Neuron (in vitro differentiated cells): ENCODE data around the gene SH2B2.

ENCODE experiments used
- H2AFZ ChIP-seq: one replicate; pipeline ENCODE4 v1.6.1; 2013; ENCODE audit warnings: low read depth, mild to moderate bottlenecking, inconsistent platforms, low read length, moderate library complexity
- H3K27me3 ChIP-seq: one replicate; pipeline ENCODE4 v1.6.1; 2013; ENCODE audit warnings: low read length; ENCODE audit not compliant: insufficient read depth
- H3K36me3 ChIP-seq: one replicate; pipeline ENCODE4 v1.6.1; 2013; ENCODE audit warnings: low read length; ENCODE audit not compliant: insufficient read depth
- H3K4me1 ChIP-seq: one replicate; pipeline ENCODE4 v1.6.1; 2013; ENCODE audit warnings: low read length; ENCODE audit not compliant: insufficient read depth
- H3K4me3 ChIP-seq: 2 replicates; pipeline ENCODE4 v1.5.1; 2013; ENCODE audit warnings: mild to moderate bottlenecking, low read length, moderate library complexity
- H3K9me3 ChIP-seq: one replicate; pipeline ENCODE4 v1.6.1; 2013; ENCODE audit warnings: low read length

SH2B2 gene

GRCh38 chr7:102286237-102287110, at the start of gene SH2B2:
SH2B2 (plus strand) TSS chr7:102286868; CDS start chr7:102300551, 13,683 bp downstream.
- Histone ChIP-seq H3K4me3 (peak within 1 kb of the TSS; percentile 90), H3K9me3 (no peaks in the 10 kb centered on the region), H3K36me3 (no peaks in the 10 kb centered on the region), H2AFZ (peak within 1 kb of the TSS; percentile 90), H3K4me1 (peaks cover 23% of the 10 kb centered on the region), H3K27me3 (no peaks in the 10 kb centered on the region)

- peaks cover 5% of the 10 kb centered on the region for H3K4me1 ChIP-seq
Measured at GRCh38 chr7:102239206-102239820, 47.4 kb upstream of the SH2B2 start.

GRCh38 chr7:102241431-102241830, 45.2 kb upstream of the SH2B2 start:
- H3K27me3 ChIP-seq: no peaks in the 10 kb centered on the region
- peaks cover 31% of the 10 kb centered on the region for H3K36me3 ChIP-seq
- peaks cover 2% of the 10 kb centered on the region for H3K4me1 ChIP-seq
- no peak overlapping the region for H3K4me3 ChIP-seq
- no peaks in the 10 kb centered on the region for H3K9me3 ChIP-seq
- no peak overlapping the region for H2AFZ ChIP-seq

More at GRCh38 chr7:102239206-102239820, 47.4 kb upstream of the SH2B2 start:
- Histone ChIP-seq H3K36me3 (peaks cover 31% of the 10 kb centered on the region), H2AFZ (no peak overlapping the region), H3K4me3 (no peak overlapping the region), H3K27me3 (no peaks in the 10 kb centered on the region), H3K9me3 (no peaks in the 10 kb centered on the region)

GRCh38 chr7:102244601-102245000, 42.1 kb upstream of the SH2B2 start:
- Histone ChIP-seq H3K9me3 (no peaks in the 10 kb centered on the region), H2AFZ (no peak overlapping the region), H3K4me1 (no peaks in the 10 kb centered on the region), H3K27me3 (no peaks in the 10 kb centered on the region), H3K4me3 (no peak overlapping the region), H3K36me3 (peaks cover 30% of the 10 kb centered on the region)

DNA sequence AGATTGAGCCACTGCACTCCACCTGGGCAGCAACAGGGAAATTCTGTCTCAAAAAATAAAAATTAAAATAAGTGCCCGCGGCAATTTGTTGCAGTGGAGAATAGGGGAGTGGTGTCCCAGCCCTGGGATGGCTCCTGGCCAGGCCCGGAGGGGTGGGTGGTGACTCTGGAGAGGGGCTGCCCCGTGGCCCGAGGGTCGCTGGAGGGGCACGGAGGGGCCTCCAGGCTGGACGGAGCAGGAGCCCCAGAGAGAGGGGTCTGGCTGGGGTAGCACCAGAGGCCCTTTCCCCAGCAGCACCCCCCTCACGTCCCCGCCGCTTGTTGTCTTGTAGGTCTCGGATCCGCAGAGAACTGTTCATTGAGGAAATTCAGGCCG, 38.6 kb upstream of the SH2B2 start:
- Histone ChIP-seq H3K4me3 (no peak overlapping the region), H3K9me3 (no peaks in the 10 kb centered on the region), H3K4me1 (peaks cover 13% of the 10 kb centered on the region), H3K36me3 (peaks cover 12% of the 10 kb centered on the region), H3K27me3 (no peaks in the 10 kb centered on the region), H2AFZ (no peak overlapping the region)

GRCh38 chr7:102248456-102249395, 37.9 kb upstream of the SH2B2 start:
- H3K36me3 ChIP-seq: peaks cover 9% of the 10 kb centered on the region
- H3K27me3 ChIP-seq: no peaks in the 10 kb centered on the region
- no peak overlapping the region for H3K4me3 ChIP-seq
- H2AFZ ChIP-seq: no peak overlapping the region
- H3K9me3 ChIP-seq: no peaks in the 10 kb centered on the region
- peaks cover 13% of the 10 kb centered on the region for H3K4me1 ChIP-seq

DNA sequence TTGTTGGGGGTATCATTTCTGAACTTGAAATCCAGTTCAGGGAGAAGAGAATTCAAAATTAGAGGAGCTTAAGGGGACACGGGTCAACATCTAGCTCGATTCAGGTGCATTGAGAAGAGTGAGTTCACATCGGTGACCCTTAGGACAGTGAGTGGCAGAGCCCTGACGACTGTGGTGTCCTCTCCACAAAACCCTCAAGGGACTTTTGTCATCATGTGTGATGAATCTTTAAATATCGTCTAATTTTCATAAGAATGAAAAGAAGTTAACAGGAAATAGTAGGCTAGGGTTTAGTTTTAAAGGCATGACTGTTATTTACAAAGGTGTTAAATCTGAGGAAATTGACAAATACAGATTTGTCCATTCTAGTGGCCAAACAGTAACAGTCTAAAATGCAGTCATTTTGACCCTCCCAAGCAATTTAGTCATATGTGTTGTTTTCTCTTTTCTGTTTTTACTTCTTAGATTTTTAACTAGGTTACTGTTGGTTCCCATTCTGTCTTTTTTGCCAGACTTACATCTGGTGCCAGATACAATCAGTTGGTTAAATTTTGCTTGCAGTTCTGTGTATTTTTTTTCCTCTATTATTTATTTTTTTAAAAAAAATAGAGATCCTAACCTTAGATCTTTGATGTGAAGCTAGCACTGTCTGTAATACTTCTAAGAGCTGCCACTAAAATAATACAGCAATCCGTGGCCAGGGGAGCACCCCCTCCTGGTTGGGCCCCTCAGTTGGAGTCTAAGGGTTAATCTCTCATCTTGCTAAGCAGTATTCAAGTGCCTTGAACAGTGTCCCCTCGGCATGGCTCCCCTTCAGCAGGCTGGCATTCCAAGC, 34.9 kb upstream of the SH2B2 start:
- H3K9me3 ChIP-seq: no peaks in the 10 kb centered on the region
- peaks cover 4% of the 10 kb centered on the region for H3K36me3 ChIP-seq
- no peak overlapping the region for H2AFZ ChIP-seq
- no peaks in the 10 kb centered on the region for H3K27me3 ChIP-seq
- peaks cover 13% of the 10 kb centered on the region for H3K4me1 ChIP-seq
- H3K4me3 ChIP-seq: no peak overlapping the region

DNA sequence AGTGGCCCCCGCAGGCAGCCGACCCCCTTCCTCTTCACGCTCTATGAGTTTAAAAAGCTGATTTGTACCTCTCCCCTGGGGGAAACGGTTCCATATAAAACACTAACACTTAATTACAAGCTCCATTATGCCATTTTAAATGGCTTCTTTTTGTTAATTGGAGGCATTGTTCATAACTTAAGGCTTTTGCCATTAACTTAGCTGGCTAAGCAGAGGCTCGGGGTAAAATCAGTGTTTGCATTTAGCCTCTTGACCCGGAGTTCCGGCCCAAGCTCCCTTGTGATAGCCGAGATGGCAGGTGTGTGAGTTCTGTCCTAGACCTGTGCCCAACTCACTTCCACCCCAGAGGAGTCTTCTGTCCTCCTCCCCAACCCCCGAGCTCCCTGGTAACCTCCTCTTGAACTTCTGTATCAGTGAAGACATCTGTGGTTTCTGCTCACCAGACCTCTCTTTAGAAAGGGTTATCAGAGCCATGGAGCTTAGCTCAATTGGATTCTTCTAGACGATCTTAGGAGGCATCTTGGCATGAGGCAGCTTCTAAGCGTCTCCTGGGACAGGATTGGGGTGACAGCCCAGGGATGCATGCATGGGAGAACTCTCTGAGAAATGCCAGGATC, 34.2 kb upstream of the SH2B2 start:
- Histone ChIP-seq H3K4me1 (peaks cover 13% of the 10 kb centered on the region), H3K9me3 (no peaks in the 10 kb centered on the region), H3K4me3 (no peak overlapping the region), H3K27me3 (no peaks in the 10 kb centered on the region), H2AFZ (no peak overlapping the region), H3K36me3 (no peaks in the 10 kb centered on the region)

DNA sequence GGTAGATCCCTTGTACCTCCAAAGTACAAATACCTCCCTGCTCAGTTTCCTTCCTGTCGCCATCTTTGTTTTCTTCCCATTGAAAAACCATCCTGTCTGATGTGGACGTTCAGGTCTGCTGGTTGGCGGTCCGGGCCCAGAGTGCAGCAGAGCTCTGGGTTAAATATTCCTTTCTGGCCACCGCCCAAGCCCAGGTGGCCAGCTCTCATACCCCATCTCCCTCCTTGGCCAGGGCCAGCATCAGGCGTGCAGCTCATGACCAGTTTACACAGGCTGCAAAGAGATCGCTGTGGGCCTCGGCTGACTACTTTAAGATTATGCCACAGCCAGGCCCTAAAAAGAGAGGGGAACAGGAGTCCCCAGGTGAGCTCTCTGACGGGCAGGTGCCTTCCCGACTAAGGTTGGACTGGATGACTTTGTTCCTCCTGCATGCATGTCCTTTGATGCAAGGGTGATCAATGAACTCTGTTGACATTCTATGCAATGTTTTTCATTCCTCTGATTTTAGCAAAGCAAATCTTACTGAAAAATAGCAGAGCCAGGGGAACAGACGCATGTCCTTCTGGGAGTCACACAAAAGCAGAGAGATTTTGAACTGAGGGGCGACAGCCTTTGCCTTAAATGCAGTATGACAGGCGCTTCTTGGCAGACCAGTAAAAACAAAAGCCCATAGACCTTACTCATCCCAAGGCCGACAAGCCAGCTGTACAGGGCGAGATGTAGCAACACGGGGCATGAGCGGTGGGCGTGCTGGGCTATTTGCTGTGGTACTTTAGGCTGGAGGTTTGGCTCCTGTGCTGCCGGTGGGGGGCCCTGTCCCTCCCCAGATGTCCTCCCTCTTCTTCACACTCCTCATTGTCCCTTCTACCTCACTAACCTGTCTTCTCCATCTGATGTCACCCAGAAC, 33.3 kb upstream of the SH2B2 start:
- peaks cover 13% of the 10 kb centered on the region for H3K4me1 ChIP-seq
- H3K27me3 ChIP-seq: no peaks in the 10 kb centered on the region
- H2AFZ ChIP-seq: no peak overlapping the region
- H3K4me3 ChIP-seq: no peak overlapping the region
- H3K9me3 ChIP-seq: no peaks in the 10 kb centered on the region
- no peaks in the 10 kb centered on the region for H3K36me3 ChIP-seq

- H3K36me3 ChIP-seq: no peaks in the 10 kb centered on the region
- H2AFZ ChIP-seq: no peak overlapping the region
- H3K4me1 ChIP-seq: peaks cover 13% of the 10 kb centered on the region
- H3K27me3 ChIP-seq: no peaks in the 10 kb centered on the region
- no peak overlapping the region for H3K4me3 ChIP-seq
- no peaks in the 10 kb centered on the region for H3K9me3 ChIP-seq
Measured at GRCh38 chr7:102253973-102254370, 32.7 kb upstream of the SH2B2 start.

GRCh38 chr7:102254521-102254920, 32.1 kb upstream of the SH2B2 start:
- Histone ChIP-seq H3K4me3 (no peak overlapping the region), H2AFZ (no peak overlapping the region), H3K9me3 (no peaks in the 10 kb centered on the region), H3K36me3 (no peaks in the 10 kb centered on the region), H3K4me1 (peaks cover 13% of the 10 kb centered on the region), H3K27me3 (no peaks in the 10 kb centered on the region)
